Uterus (tissue), 2 donors: ENCODE measurements around the gene SCUBE1.

Experiments used
- CTCF ChIP-seq, 4 experiments: fragments of 200-600 bp in 2 of 4; fragments of 450-650 bp in 2 of 4; sonication (generic) in 2 of 4; IDR thresholded peaks; one replicate each; pipeline ENCODE4 v1.5.1; 2016 to 2019; ENCODE audit warnings: antibody characterized with exemption in 4 of 4, mild to moderate bottlenecking in 2 of 4, moderate library complexity in 1 of 4
- POLR2A ChIP-seq, 2 donors: fragments of 450-650 bp; IDR thresholded peaks; one replicate each; pipeline ENCODE4 v1.6.1; 2016; ENCODE audit warnings: antibody characterized with exemption in 2 of 2, mild to moderate bottlenecking in 1 of 2, moderate library complexity in 1 of 2

GRCh38 chr22:43173566-43173965 is 169.6 kb downstream of the SCUBE1 start:
- TF ChIP-seq CTCF (IDR thresholded peaks at IDR 0.05) = no peak
- TF ChIP-seq POLR2A (IDR thresholded peaks at IDR 0.05) = no peak
